GM13977 (cell line): Measurements from ENCODE around the gene CABP4.

Experiments used
- DNase-seq: peaks from one replicate; pipeline ENCODE4 v3.0.0; 2012; ENCODE audit warnings: low spot score
- CTCF ChIP-seq: IDR thresholded peaks from 2 replicates; pipeline ENCODE4 v1.5.1; 2012; ENCODE audit warnings: mild to moderate bottlenecking, control low read depth; ENCODE audit not compliant: insufficient read depth; ENCODE audit errors: extremely low read depth, missing control alignments
- in situ Hi-C: fragments of 300-500 bp; cut with MboI; formaldehyde crosslinking; loops from one replicate; pipeline ENCODE4 v1.12.0; 2022; ENCODE audit warnings: low sequenced_read_pairs, low pct_unique_long_range_greater_than_20kb, mixed read lengths, inconsistent platforms; ENCODE audit not compliant: unreplicated experiment

The CABP4 gene

GRCh38 chr11:67507864-67508485, 52.8 kb downstream of the CABP4 start, which contains the start of gene CDK2AP2:
Gene CDK2AP2, minus strand, starts transcription at chr11:67508162. Its CDS starts 80 bp downstream, at chr11:67508082.
- no peak for TF ChIP-seq CTCF
- in situ Hi-C loops = no loop called here

GRCh38 chr11:67508486-67509121, 53.5 kb downstream of the CABP4 start:
- in situ Hi-C loops = no loop called here
- DNase-seq = peak; percentile 99
- no peak for TF ChIP-seq CTCF

More at GRCh38 chr11:67507864-67508485, 52.8 kb downstream of the CABP4 start, which contains the start of gene CDK2AP2:
- peak; percentile 99 for DNase-seq

GRCh38 chr11:67510023-67510345, 54.8 kb downstream of the CABP4 start:
- in situ Hi-C loops = no loop called here
- no peak for TF ChIP-seq CTCF
- DNase-seq = no peak
